Omental fat pad (tissue), 4 donors: ENCODE measurements around the gene PLCB1. TPM values are rescaled to one million over a fixed set of nuclear protein-coding genes. Genes with fewer than 3 reads are reported as not detected.

Experiments
- ATAC-seq: fragments of 150-250 bp; one replicate; pipeline ENCODE4 v1.9.1; 2016; ENCODE audit warnings: mild to moderate bottlenecking, moderate library complexity; ENCODE audit not compliant: low FRiP score
- DNase-seq: peaks from one replicate; pipeline ENCODE4 v3.0.0-alpha.2; 2019; ENCODE audit warnings: low spot score
- CTCF ChIP-seq, 3 donors: fragments of 450-650 bp; IDR thresholded peaks; one replicate each; pipeline ENCODE4 v1.5.1; 2016 to 2017; ENCODE audit warnings: antibody characterized with exemption in 3 of 3, mild to moderate bottlenecking in 3 of 3, moderate library complexity in 2 of 3
- total RNA-seq, 4 donors: library from RNA; depleted of rRNA; stranded (reverse); fragments of >200 nt; gene quantifications; one replicate each; pipeline ENCODE4 v1.1.0, GENCODE V29; 2016

Gene PLCB1
- total RNA-seq, 4 donors from 2014 or later, result 22.4 to 60.5 (median 36.4) TPM

- no peak for TF ChIP-seq CTCF (IDR thresholded peaks at IDR 0.05)
- ATAC-seq (no peak), DNase-seq (no peak)
Observed at GRCh38 chr20:8909596-8909995, 777.5 kb downstream of the PLCB1 start.

GRCh38 chr20:8912096-8912495 lies 780.0 kb downstream of the PLCB1 start:
- no peak for TF ChIP-seq CTCF (IDR thresholded peaks at IDR 0.05)

GRCh38 chr20:8912731-8913130 lies 780.7 kb downstream of the PLCB1 start:
- DNase-seq (no peak), ATAC-seq (no peak)
- TF ChIP-seq CTCF (IDR thresholded peaks at IDR 0.05), result no peak

More at GRCh38 chr20:8912096-8912495, 780.0 kb downstream of the PLCB1 start:
- DNase-seq (no peak), ATAC-seq (no peak)

DNA sequence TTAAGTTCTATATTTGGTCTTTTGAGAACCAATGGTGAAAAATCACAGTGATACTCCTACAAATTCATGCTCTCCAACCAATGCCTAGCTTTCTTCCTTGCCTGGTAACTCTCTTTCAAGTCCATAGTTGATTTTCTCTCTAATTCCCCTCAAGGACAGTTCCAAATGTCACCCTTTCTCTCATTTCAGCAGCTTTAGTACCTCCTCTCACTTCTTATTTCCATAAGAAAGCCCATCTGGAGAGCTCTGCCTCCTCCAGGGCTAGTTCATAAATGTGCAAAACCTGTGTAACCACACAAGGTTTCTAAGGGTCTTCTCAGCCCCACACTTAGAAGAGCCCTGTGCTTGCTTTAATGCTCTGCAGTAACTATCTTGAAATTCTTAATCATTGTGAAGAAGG lies 781.4 kb downstream of the PLCB1 start:
- DNase-seq (no peak), ATAC-seq (no peak)
- no peak for TF ChIP-seq CTCF (IDR thresholded peaks at IDR 0.05)

DNA sequence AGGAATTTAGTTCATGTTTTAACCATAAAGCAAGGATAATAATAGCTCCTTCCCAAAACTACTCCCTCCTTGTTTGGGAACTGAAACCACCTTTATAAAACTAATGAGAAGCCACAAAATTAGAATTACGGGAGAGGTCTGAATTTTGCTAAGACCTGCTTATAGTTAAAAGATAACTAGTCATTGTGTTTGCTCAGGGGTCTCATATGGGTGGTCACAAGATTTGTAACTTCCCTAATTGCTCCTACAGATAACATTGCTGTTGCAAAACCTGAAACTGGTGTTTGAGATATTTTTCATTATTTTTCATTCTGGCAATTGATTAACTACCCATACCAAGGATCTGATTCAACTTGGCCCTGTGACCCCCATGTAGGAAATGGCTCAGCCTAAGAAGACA lies 782.4 kb downstream of the PLCB1 start:
- DNase-seq (no peak), ATAC-seq (no peak)
- no peak for TF ChIP-seq CTCF (IDR thresholded peaks at IDR 0.05)

- no peak for TF ChIP-seq CTCF (IDR thresholded peaks at IDR 0.05)
- no peak for ATAC-seq
- no peak for DNase-seq
Observed at GRCh38 chr20:8917084-8917483, 785.0 kb downstream of the PLCB1 start.

DNA sequence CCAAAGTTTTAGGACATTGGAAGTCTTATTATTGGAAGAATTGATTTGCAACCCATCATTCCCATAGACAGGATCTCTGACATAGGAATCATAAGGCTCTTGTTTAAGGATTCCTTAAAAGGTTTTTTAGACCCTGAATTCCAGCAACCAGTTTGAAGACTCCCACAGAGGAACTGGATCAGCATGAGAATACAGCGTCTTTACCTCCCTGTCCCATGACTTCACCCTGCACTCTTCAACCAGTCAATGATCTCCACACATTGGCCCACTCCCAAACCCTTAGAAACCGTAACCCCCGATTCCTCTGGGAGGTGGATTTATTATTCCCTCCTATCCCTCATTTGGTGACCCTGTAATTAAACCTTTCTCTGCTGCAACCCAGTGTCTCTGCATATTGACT lies 786.1 kb downstream of the PLCB1 start:
- ATAC-seq, result no peak
- DNase-seq, result no peak
- TF ChIP-seq CTCF (IDR thresholded peaks at IDR 0.05), result no peak
